HCT116 (cell line): ENCODE measurements around the gene PDZD8. TPM values are rescaled to one million over a fixed set of nuclear protein-coding genes. Genes with fewer than 3 reads are reported as not detected.

Experiments used
- ATAC-seq: fragments of 200-7000 bp; cut with Tn5 transposase; 2 replicates; pipeline ENCODE4 v1.9.1; 2020; ENCODE audit warnings: mild to moderate bottlenecking, moderate library complexity
- BruUV-seq: library from RNA; stranded (reverse); fragments of 400-500 nt; replicated peaks from 2 replicates; lab custom pipeline; 2021; lab: Mats Ljungman, UMichigan
- CTCF ChIA-PET: fragments of 300-600 bp; sonication (Branson Sonifier 250); formaldehyde crosslinking; loops from one replicate; lab custom pipeline; 2021; ENCODE audit warnings: antibody characterized with exemption; lab: Charles Lee
- POLR2A ChIA-PET: fragments of 300-600, 350-600 bp; sonication (Branson Sonifier 250); formaldehyde crosslinking; loops from one replicate; lab custom pipeline; 2021; ENCODE audit warnings: antibody characterized with exemption; lab: Charles Lee
- RAD21 ChIA-PET, 2 experiments: fragments of 300-600 bp; sonication (Branson Sonifier 250); formaldehyde crosslinking; loops; one replicate each; lab custom pipeline; 2023; ENCODE audit warnings: low total read pairs in 2 of 2; ENCODE audit not compliant: uncharacterized antibody in 2 of 2, unreplicated experiment in 2 of 2, low non-redundant PET in 1 of 2; lab: Charles Lee
- DNase-seq: peaks from one replicate; pipeline ENCODE4 v3.0.0-alpha.2; 2010; ENCODE audit warnings: low read depth, low spot score
- H2AFZ ChIP-seq: fragments of 200-600 bp; shearing (Covaris generic), sonication (generic); 2 replicates; pipeline ENCODE4 v1.6.1; 2017; ENCODE audit warnings: low read depth, mixed run types, mixed read lengths, antibody characterized with exemption, low read length; ENCODE audit not compliant: poor library complexity, severe bottlenecking
- H3K27ac ChIP-seq: 2 replicates; pipeline ENCODE4 v1.5.1; 2012; ENCODE audit warnings: low read depth, low read length
- H3K27me3 ChIP-seq: fragments of 200-600 bp; sonication (generic); 2 replicates; pipeline ENCODE4 v1.6.1; 2016; ENCODE audit warnings: mixed run types, low read length, mixed read lengths; ENCODE audit not compliant: insufficient read depth
- H3K36me3 ChIP-seq, 2 experiments: fragments of 200-500 bp in 1 of 2; fragments of 200-600 bp in 1 of 2; sonication (Bioruptor generic) in 1 of 2; sonication (generic) in 1 of 2; 2 replicates each; pipeline versions ENCODE4 v1.5.1 to v1.6.1; 2014 to 2016; ENCODE audit warnings: low read length in 2 of 2, inconsistent platforms in 1 of 2, mixed read lengths in 1 of 2, mixed run types in 1 of 2; ENCODE audit not compliant: insufficient read depth in 2 of 2, control insufficient read depth in 1 of 2
- H3K4me1 ChIP-seq, 2 experiments: fragments of 200-600 bp in 1 of 2; sonication (generic) in 1 of 2; 2 replicates each; pipeline versions ENCODE4 v1.5.1 to v1.6.1; 2012 to 2017; ENCODE audit warnings: low read length in 2 of 2, inconsistent platforms in 1 of 2, mild to moderate bottlenecking in 1 of 2, mixed read lengths in 1 of 2, mixed run types in 1 of 2, moderate library complexity in 1 of 2; ENCODE audit not compliant: insufficient read depth in 2 of 2, control insufficient read depth in 1 of 2
- H3K4me2 ChIP-seq: fragments of 200-600 bp; sonication (generic); 2 replicates; pipeline ENCODE4 v1.6.1; 2017; ENCODE audit warnings: mixed run types, low read length, mixed read lengths
- H3K4me3 ChIP-seq, 2 experiments: fragments of 200-600 bp in 1 of 2; sonication (generic) in 1 of 2; replicated peaks in 1 of 2; 2 replicates each; pipeline ENCODE4 v1.5.1; 2011 to 2016; ENCODE audit warnings: low read length in 2 of 2, control low read depth in 1 of 2, low read depth in 1 of 2, mild to moderate bottlenecking in 1 of 2, mixed read lengths in 1 of 2, mixed run types in 1 of 2
- H3K79me2 ChIP-seq: fragments of 200-600 bp; sonication (generic); 2 replicates; pipeline ENCODE4 v1.6.1; 2017; ENCODE audit warnings: mild to moderate bottlenecking, mixed run types, low read length, moderate library complexity, mixed read lengths; ENCODE audit not compliant: insufficient read depth
- H3K9ac ChIP-seq: fragments of 200-600 bp; sonication (generic); 2 replicates; pipeline ENCODE4 v1.6.1; 2016; ENCODE audit warnings: low read length, mixed read lengths
- H3K9me2 ChIP-seq: fragments of 200-600 bp; sonication (generic), shearing (Covaris generic); 2 replicates; pipeline ENCODE4 v1.6.1; 2017; ENCODE audit warnings: mixed run types, mild to moderate bottlenecking, moderate library complexity; ENCODE audit not compliant: insufficient read depth
- H3K9me3 ChIP-seq, 2 experiments: fragments of 200-500 bp in 1 of 2; fragments of 200-600 bp in 1 of 2; sonication (Bioruptor generic) in 1 of 2; sonication (generic) in 1 of 2; 2 replicates each; pipeline ENCODE4 v1.6.1; 2014 to 2017; ENCODE audit warnings: low read length in 2 of 2, mixed read lengths in 2 of 2, inconsistent platforms in 1 of 2, low read depth in 1 of 2, mild to moderate bottlenecking in 1 of 2, mixed run types in 1 of 2, moderate library complexity in 1 of 2; ENCODE audit not compliant: control insufficient read depth in 1 of 2, insufficient read depth in 1 of 2
- H4K20me1 ChIP-seq: fragments of 200-600 bp; sonication (generic), shearing (Covaris generic); 2 replicates; pipeline ENCODE4 v1.6.1; 2017; ENCODE audit warnings: mixed run types, mild to moderate bottlenecking, moderate library complexity; ENCODE audit not compliant: insufficient read depth
- POLR2AphosphoS5 ChIP-seq: IDR thresholded peaks from 2 replicates; pipeline ENCODE4 v1.6.1; 2011; ENCODE audit warnings: mild to moderate bottlenecking, low read depth, low read length, moderate library complexity
- SIN3A ChIP-seq: IDR thresholded peaks from 2 replicates; pipeline ENCODE4 v1.6.1; 2012; ENCODE audit warnings: low read depth
- SP1 ChIP-seq: IDR thresholded peaks from 2 replicates; pipeline ENCODE4 v1.6.1; 2012; ENCODE audit warnings: low read depth
- SRF ChIP-seq: IDR thresholded peaks from 2 replicates; pipeline ENCODE4 v1.6.1; 2012; ENCODE audit warnings: low read depth
- YY1 ChIP-seq: IDR thresholded peaks from 2 replicates; pipeline ENCODE4 v1.6.1; 2011; ENCODE audit warnings: low read length, low read depth, moderate library complexity, mild to moderate bottlenecking; ENCODE audit not compliant: insufficient replicate concordance; ENCODE audit errors: extremely low read depth
- intact Hi-C: fragments of 100-400 bp; cut with micrococcal nuclease; formaldehyde crosslinking; loops from 2 replicates; pipeline ENCODE4 v1.10.0; 2022
- total RNA-seq: library from RNA; stranded (reverse); gene quantifications from one replicate; pipeline ENCODE4 v1.2.1, GENCODE V29; 2021; ENCODE audit not compliant: unreplicated experiment
- TF ChIP-seq, protein P1 (sequence below): IDR thresholded peaks from 2 replicates; pipeline ENCODE4 v1.6.1; 2012
- TF ChIP-seq, protein P2 (sequence below): IDR thresholded peaks from 2 replicates; pipeline ENCODE4 v1.6.1; 2012; ENCODE audit warnings: low read depth

The PDZD8 gene
- total RNA-seq, 1 experiment from 2014 or later, result 61.7 TPM

- H3K27me3 ChIP-seq, result peaks cover 18% of the 10 kb centered on the region; the same call in 1 of the 2 replicates
- no peak for ATAC-seq
- H3K36me3 ChIP-seq, result no peaks in the 10 kb centered on the region
- ChIA-PET POLR2A (no interaction called here), CTCF (interaction anchor here (1.2 to 1.5 kb wide), 3 partner anchors 33 to 40 kb away, joined by 3 to 5 read pairs (median 4); no protein-coding TSS in a partner anchor), RAD21 (no interaction called here)
- DNase-seq, result no peak
- no peak overlapping the region for H3K27ac ChIP-seq
- H4K20me1 ChIP-seq, result no peaks in the 10 kb centered on the region
- H3K9ac ChIP-seq, result no peak overlapping the region
- H3K79me2 ChIP-seq, result no peaks in the 10 kb centered on the region
- no peaks in the 10 kb centered on the region for H3K9me2 ChIP-seq
- no peak overlapping the region for H3K4me3 ChIP-seq
- intact Hi-C loops, result no loop called here
- TF ChIP-seq YY1 (no peak), SP1 (no peak), SIN3A (no peak), SRF (no peak), POLR2AphosphoS5 (no peak)
- TF ChIP-seq, protein P1, sequence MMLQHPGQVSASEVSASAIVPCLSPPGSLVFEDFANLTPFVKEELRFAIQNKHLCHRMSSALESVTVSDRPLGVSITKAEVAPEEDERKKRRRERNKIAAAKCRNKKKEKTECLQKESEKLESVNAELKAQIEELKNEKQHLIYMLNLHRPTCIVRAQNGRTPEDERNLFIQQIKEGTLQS, result no peak
- TF ChIP-seq, protein P2, sequence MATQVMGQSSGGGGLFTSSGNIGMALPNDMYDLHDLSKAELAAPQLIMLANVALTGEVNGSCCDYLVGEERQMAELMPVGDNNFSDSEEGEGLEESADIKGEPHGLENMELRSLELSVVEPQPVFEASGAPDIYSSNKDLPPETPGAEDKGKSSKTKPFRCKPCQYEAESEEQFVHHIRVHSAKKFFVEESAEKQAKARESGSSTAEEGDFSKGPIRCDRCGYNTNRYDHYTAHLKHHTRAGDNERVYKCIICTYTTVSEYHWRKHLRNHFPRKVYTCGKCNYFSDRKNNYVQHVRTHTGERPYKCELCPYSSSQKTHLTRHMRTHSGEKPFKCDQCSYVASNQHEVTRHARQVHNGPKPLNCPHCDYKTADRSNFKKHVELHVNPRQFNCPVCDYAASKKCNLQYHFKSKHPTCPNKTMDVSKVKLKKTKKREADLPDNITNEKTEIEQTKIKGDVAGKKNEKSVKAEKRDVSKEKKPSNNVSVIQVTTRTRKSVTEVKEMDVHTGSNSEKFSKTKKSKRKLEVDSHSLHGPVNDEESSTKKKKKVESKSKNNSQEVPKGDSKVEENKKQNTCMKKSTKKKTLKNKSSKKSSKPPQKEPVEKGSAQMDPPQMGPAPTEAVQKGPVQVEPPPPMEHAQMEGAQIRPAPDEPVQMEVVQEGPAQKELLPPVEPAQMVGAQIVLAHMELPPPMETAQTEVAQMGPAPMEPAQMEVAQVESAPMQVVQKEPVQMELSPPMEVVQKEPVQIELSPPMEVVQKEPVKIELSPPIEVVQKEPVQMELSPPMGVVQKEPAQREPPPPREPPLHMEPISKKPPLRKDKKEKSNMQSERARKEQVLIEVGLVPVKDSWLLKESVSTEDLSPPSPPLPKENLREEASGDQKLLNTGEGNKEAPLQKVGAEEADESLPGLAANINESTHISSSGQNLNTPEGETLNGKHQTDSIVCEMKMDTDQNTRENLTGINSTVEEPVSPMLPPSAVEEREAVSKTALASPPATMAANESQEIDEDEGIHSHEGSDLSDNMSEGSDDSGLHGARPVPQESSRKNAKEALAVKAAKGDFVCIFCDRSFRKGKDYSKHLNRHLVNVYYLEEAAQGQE, result no peak
- no peaks in the 10 kb centered on the region for H3K9me3 ChIP-seq
- no peaks in the 10 kb centered on the region for H3K4me1 ChIP-seq
- no peak overlapping the region for H3K4me2 ChIP-seq
- BruUV-seq, result no TSS peak
- H2AFZ ChIP-seq, result no peak overlapping the region
Measured at GRCh38 chr10:117409549-117410305, 34.5 kb upstream of the PDZD8 start.
